ENCODE data around the gene ST6GALNAC6. TPM values are rescaled to one million over a fixed set of nuclear protein-coding genes. Genes with fewer than 3 reads are reported as not detected.

ST6GALNAC6 gene
- 19.5 TPM for total RNA-seq

- peak; percentile 43 for DNase-seq
These were observed at the start of gene ST6GALNAC6 for GRCh38 chr9:127899128-127899943. Gene ST6GALNAC6 (minus strand): TSS chr9:127899603. CDS start chr9:127897981, 1,622 bp downstream.

GRCh38 chr9:127947841-127948710, 48.7 kb upstream of the ST6GALNAC6 start:
- DNase-seq = no peak

DNA sequence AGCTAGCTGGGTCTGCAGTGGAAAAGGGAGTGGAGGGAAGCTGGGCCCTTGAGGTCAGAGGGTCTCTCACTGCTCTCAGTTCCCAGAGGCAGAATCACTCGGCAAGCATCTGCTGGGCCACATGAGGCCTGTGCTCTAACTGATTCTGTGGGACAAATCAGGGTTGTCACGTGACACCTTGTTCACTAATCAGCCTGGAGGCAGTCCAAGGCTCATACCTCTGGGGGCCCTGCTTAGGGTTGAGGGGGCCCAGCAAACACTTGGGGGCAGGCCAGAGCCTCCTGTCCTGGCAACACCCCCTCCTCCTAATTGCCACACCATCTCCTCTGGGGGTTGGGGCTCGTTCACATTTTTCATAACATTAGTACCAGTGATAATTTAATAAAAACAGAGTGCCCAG, 47.3 kb upstream of the ST6GALNAC6 start:
- no peak for DNase-seq

GRCh38 chr9:127945942-127946341, 46.5 kb upstream of the ST6GALNAC6 start:
- no peak for DNase-seq

GRCh38 chr9:127945338-127945737, 45.9 kb upstream of the ST6GALNAC6 start:
- no peak for DNase-seq

DNA sequence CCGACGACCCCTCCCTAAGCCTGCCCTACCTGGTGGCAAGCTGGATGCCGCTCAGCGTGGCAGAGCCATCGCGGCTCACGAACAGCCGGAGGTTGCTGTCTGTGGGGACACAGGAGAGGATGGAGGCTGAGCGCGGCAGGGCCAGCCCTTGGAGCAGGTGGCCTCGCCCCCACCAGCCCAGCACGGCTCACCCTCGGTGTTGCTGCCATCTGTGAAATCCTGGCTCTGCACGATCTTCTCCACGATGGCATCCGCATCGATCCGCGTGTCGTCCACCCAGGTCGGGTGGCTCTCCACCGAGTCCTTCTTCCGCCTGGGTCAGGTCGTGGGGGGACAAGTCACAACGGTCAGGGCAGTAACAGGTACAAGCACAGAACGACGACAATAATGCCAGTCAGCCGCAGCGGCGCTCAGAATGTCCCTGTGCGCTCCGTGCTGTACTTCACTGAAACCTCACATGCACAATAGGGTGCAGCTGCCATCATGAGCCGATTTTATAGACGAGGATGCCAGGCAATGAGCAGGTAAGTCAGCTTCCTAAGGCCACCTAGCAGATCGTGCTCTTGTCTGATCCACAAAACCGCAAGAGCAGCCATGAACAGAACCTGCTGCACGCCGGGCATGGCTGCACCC, 45.3 kb upstream of the ST6GALNAC6 start:
- no peak for DNase-seq

DNA sequence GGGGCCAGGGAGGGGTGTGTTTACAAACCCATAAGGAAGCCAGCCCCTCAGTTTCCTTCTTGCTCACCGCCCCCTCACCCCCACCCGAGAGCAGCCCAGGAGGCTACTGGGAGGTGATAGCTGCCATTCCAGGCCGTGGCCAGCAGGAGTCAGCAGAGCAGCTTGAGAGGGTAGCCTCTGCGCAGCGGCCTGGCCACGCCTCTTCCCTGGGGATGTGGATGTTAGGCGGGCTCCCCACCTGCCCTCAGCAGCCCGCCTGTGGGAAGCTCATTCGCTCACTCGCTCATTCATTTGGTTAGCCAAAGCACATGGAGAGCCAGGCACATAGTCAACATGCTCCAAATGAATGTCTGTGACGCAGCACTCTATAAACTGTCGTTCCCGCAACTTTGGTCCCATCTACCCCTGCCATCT, 44.3 kb upstream of the ST6GALNAC6 start:
- peak; percentile 45 for DNase-seq

- DNase-seq = no peak
These were observed 43.7 kb upstream of the ST6GALNAC6 start for GRCh38 chr9:127943011-127943662.

DNA sequence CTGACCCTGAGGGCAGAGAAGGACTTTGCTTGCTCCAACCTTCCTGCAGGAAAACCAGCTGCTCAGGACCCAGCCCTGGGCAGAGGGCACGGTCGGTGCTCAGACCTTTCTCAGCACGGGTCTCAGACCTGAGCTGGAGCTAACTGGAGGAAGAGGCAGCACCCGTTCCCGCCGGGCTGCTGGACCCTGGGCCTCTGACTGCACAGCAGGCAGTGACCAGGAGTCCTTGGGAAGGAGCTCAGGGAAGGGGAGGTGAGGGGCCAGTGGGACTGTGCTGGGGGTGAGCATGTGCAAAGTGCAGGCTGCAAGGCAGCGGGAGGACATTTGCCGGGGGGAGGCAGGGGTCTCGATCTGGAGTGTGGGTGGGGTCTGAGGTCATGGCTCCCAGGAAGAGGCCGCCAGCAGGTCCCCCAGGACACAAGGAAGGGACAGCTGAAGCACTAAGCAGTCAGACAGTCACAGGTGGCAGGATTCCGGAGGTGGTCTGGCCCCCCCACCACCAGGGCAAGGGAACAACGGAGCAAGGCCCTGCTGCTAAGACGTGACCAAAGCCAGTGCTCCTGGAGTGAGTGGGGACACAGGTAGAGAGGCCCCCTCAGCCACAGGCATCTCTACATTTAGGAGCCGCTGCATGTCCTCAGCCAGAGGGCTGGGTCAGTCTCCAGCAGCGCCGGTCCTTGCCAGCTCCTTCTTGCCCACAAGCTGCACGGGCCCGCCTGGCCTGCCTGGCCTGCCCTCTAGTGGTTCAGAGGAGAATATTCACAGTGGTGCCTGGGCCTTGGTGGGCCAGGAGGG, 43.0 kb upstream of the ST6GALNAC6 start:
- DNase-seq = no peak

DNA sequence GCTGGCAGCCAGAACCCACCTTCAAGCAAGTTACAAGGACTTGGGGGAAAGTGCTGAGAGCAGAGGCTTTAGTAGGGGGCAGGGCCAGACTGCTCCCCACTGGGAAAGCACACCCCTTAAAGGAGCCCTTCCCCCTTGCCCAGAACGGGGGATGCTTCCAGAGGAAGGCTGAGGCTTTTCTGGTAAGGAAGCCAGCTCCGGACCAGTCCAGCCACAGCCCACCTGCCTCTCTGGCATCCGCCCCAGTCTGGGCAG, 42.5 kb upstream of the ST6GALNAC6 start:
- no peak for DNase-seq

DNA sequence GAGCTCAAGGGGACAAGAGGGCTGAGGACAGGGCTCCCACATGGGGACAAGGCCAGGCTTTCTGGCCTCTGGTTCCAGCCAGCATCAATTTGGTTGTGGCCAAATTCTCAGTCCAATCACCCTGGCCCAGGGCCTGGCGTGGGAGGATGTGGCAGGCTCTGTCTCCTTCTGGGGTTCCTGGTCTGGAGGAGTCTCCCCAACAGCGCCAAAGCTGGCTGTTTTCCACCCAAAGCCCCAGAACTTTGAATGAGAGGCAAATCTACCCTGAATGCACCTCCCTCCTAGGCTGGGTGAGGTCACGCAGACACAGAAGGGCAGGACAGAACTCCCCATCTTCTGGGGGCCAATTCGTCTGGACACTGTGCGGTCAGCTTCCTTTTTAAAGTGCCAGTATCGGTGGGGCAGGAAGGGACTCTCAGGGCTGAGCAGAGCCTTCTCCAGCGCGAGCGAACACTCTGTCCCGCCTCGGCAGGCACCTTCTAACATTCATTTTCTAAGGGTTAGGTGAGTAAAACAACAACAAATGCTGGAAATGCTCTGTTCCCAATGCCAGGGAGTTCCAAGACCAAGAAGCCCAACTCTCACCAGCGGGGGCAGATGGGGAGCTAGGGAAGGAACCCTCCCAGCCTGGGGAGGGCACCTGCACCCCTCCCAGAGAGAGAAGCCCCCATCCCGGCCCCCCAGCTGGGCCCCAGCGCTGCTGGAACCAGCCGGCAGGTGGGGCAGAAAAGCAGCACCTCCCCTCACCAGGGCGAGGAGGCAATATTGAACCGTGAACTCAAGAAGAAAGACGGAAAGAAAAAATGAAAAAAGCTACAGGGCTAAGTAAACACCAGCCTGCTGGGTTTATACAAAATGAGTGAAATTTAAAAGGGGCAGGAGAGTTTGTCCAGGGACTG, 41.9 kb upstream of the ST6GALNAC6 start:
- DNase-seq = no peak

DNA sequence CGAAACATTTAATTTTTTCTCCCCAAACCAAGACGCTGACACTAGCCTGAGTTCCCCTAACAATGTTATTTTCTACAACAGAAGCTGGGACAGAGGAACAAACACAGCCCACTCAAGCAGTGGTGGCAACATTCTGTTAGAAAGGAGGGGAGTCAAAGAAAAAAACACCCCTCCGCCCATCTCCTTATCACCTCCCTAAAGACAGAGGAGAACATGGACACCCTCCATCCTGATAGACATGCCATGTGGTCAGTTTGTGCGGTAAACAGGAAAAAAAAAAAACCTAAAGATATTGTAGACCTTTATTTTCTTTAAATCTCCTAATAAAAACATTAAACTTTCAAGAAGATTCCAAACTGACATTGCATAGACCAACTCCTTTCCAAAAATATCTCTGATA, 41.2 kb upstream of the ST6GALNAC6 start:
- no peak for DNase-seq

GRCh38 chr9:127938298-127938690, 38.9 kb upstream of the ST6GALNAC6 start:
- no peak for DNase-seq

GRCh38 chr9:127937388-127938297, 38.2 kb upstream of the ST6GALNAC6 start, which contains the start of gene DPM2:
Gene DPM2 (minus strand): TSS chr9:127937854. CDS start chr9:127937820, 34 bp downstream.
- DNase-seq = peak; percentile 89

DNA sequence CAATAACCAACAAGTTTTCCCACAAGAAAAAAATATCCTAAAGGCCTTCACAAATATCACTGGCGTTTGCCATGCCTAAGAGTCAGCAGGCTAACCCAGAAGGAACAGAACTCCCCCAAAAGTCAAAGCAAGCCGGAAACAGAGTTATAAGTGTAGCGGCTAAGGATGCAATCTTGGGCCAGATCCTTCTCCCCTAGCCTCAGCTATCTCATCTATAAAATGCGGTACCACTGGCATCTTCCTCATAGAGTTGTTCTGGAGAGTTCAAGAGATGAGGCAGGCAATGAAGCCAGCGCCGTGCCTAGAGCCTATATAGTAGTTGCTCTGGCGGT, 37.6 kb upstream of the ST6GALNAC6 start:
- DNase-seq = no peak

- no peak for DNase-seq
These were observed 37.0 kb upstream of the ST6GALNAC6 start for GRCh38 chr9:127936347-127936852.

GRCh38 chr9:127935765-127936221, 36.4 kb upstream of the ST6GALNAC6 start:
- no peak for DNase-seq

DNA sequence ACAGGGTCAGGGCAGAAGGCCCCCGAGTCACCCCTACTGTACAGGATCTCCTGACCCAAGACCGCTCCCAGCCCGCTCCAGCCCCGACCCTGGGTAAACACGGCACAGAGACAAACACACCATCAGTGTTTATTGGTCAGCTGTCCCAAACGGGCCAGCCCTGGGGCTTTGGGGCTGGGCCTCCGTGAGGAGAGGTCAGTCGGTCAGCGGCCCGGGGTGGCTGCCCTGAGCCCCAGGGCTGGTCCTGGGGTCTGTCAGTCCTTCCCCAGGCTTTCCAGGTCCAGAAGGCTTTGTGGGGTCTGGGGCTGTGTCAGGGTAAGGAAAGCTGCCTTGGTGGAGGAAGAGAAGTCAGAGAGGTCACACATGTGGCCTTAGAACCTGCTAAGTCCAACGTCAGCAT, 35.6 kb upstream of the ST6GALNAC6 start:
- no peak for DNase-seq

- DNase-seq = no peak
These were observed 34.8 kb upstream of the ST6GALNAC6 start for GRCh38 chr9:127934248-127934647.
